ENCODE measurements around the gene FAM227B.
A peak's percentile ranks its signal among the peaks of the same experiment; 100 is the strongest.

The FAM227B gene

GRCh38 chr15:49458145-49458544 is 162.5 kb downstream of the FAM227B start:
- Mint-ChIP-seq H3K27ac (no peak overlapping the region), H3K4me3 (no peak overlapping the region), H3K9me3 (no peaks in the 10 kb centered on the region), H3K27me3 (peaks cover 23% of the 10 kb centered on the region), H3K4me1 (no peaks in the 10 kb centered on the region), H3K36me3 (no peaks in the 10 kb centered on the region)
- ATAC-seq = no peak

- peaks cover 23% of the 10 kb centered on the region for H3K27me3 Mint-ChIP-seq
- H3K4me3 Mint-ChIP-seq = no peak overlapping the region
- H3K27ac Mint-ChIP-seq = no peak overlapping the region
- ATAC-seq = no peak
- H3K4me1 Mint-ChIP-seq = no peaks in the 10 kb centered on the region
- no peaks in the 10 kb centered on the region for H3K36me3 Mint-ChIP-seq
- no peaks in the 10 kb centered on the region for H3K9me3 Mint-ChIP-seq
Measured at GRCh38 chr15:49456166-49456565, 164.5 kb downstream of the FAM227B start.

- H3K9me3 Mint-ChIP-seq = no peaks in the 10 kb centered on the region
- H3K4me3 Mint-ChIP-seq = no peak overlapping the region
- no peaks in the 10 kb centered on the region for H3K36me3 Mint-ChIP-seq
- no peaks in the 10 kb centered on the region for H3K4me1 Mint-ChIP-seq
- no peak for ATAC-seq
- H3K27ac Mint-ChIP-seq = no peak overlapping the region
- peaks cover 23% of the 10 kb centered on the region for H3K27me3 Mint-ChIP-seq
Measured at GRCh38 chr15:49452595-49452994, 168.0 kb downstream of the FAM227B start.

GRCh38 chr15:49441816-49442215 is 178.8 kb downstream of the FAM227B start:
- Mint-ChIP-seq H3K27ac (no peak overlapping the region), H3K27me3 (no peaks in the 10 kb centered on the region), H3K36me3 (no peaks in the 10 kb centered on the region), H3K4me3 (no peak overlapping the region), H3K4me1 (peaks cover 16% of the 10 kb centered on the region), H3K9me3 (no peaks in the 10 kb centered on the region)
- no peak for ATAC-seq

- Mint-ChIP-seq H3K9me3 (no peaks in the 10 kb centered on the region), H3K27me3 (no peaks in the 10 kb centered on the region), H3K27ac (no peak overlapping the region), H3K4me3 (no peak overlapping the region), H3K36me3 (no peaks in the 10 kb centered on the region), H3K4me1 (peaks cover 16% of the 10 kb centered on the region)
- no peak for ATAC-seq
Measured at GRCh38 chr15:49441356-49441755, 179.3 kb downstream of the FAM227B start.

- peaks cover 16% of the 10 kb centered on the region for H3K4me1 Mint-ChIP-seq
- no peaks in the 10 kb centered on the region for H3K27me3 Mint-ChIP-seq
- no peaks in the 10 kb centered on the region for H3K36me3 Mint-ChIP-seq
- no peak overlapping the region for H3K4me3 Mint-ChIP-seq
- H3K9me3 Mint-ChIP-seq = no peaks in the 10 kb centered on the region
- ATAC-seq = no peak
- H3K27ac Mint-ChIP-seq = no peak overlapping the region
Measured at GRCh38 chr15:49439678-49440395, 180.8 kb downstream of the FAM227B start.

- ATAC-seq = peak; percentile 66
Measured at GRCh38 chr15:49438962-49439631, 181.5 kb downstream of the FAM227B start.

GRCh38 chr15:49436751-49437150 is 183.9 kb downstream of the FAM227B start:
- Mint-ChIP-seq H3K9me3 (no peaks in the 10 kb centered on the region), H3K4me1 (peaks cover 16% of the 10 kb centered on the region), H3K27ac (no peak overlapping the region), H3K27me3 (no peaks in the 10 kb centered on the region), H3K36me3 (no peaks in the 10 kb centered on the region), H3K4me3 (no peak overlapping the region)
- no peak for ATAC-seq

More at GRCh38 chr15:49438962-49439631, 181.5 kb downstream of the FAM227B start:
- H3K9me3 Mint-ChIP-seq = no peaks in the 10 kb centered on the region
- peaks cover 16% of the 10 kb centered on the region for H3K4me1 Mint-ChIP-seq
- H3K27ac Mint-ChIP-seq = peak overlapping the region; percentile 44
- no peak overlapping the region for H3K4me3 Mint-ChIP-seq
- H3K36me3 Mint-ChIP-seq = no peaks in the 10 kb centered on the region
- H3K27me3 Mint-ChIP-seq = no peaks in the 10 kb centered on the region

- no peak for ATAC-seq
- Mint-ChIP-seq H3K4me3 (no peak overlapping the region), H3K36me3 (no peaks in the 10 kb centered on the region), H3K9me3 (no peaks in the 10 kb centered on the region), H3K27ac (no peak overlapping the region), H3K4me1 (peaks cover 16% of the 10 kb centered on the region), H3K27me3 (no peaks in the 10 kb centered on the region)
Measured at GRCh38 chr15:49435174-49435573, 185.4 kb downstream of the FAM227B start.

GRCh38 chr15:49430046-49430445 is 190.6 kb downstream of the FAM227B start:
- Mint-ChIP-seq H3K36me3 (no peaks in the 10 kb centered on the region), H3K4me1 (no peaks in the 10 kb centered on the region), H3K9me3 (no peaks in the 10 kb centered on the region), H3K27ac (no peak overlapping the region), H3K27me3 (no peaks in the 10 kb centered on the region), H3K4me3 (no peak overlapping the region)
- peak; percentile 34 for ATAC-seq

- Mint-ChIP-seq H3K4me3 (no peak overlapping the region), H3K4me1 (no peaks in the 10 kb centered on the region), H3K36me3 (no peaks in the 10 kb centered on the region), H3K27ac (no peak overlapping the region), H3K27me3 (no peaks in the 10 kb centered on the region), H3K9me3 (no peaks in the 10 kb centered on the region)
- ATAC-seq = no peak
Measured at GRCh38 chr15:49428409-49429095, 192.1 kb downstream of the FAM227B start.

- H3K27ac Mint-ChIP-seq = no peak overlapping the region
- H3K4me3 Mint-ChIP-seq = no peak overlapping the region
- H3K27me3 Mint-ChIP-seq = no peaks in the 10 kb centered on the region
- no peaks in the 10 kb centered on the region for H3K9me3 Mint-ChIP-seq
- no peaks in the 10 kb centered on the region for H3K4me1 Mint-ChIP-seq
- ATAC-seq = no peak
- H3K36me3 Mint-ChIP-seq = no peaks in the 10 kb centered on the region
Measured at GRCh38 chr15:49427372-49427771, 193.2 kb downstream of the FAM227B start.

- H3K4me1 Mint-ChIP-seq = peaks cover 7% of the 10 kb centered on the region
- no peak for ATAC-seq
- no peaks in the 10 kb centered on the region for H3K27me3 Mint-ChIP-seq
- no peaks in the 10 kb centered on the region for H3K9me3 Mint-ChIP-seq
- H3K4me3 Mint-ChIP-seq = no peak overlapping the region
- H3K27ac Mint-ChIP-seq = no peak overlapping the region
- no peaks in the 10 kb centered on the region for H3K36me3 Mint-ChIP-seq
Measured at GRCh38 chr15:49424954-49425353, 195.7 kb downstream of the FAM227B start.

- H3K36me3 Mint-ChIP-seq = no peaks in the 10 kb centered on the region
- H3K4me1 Mint-ChIP-seq = peaks cover 7% of the 10 kb centered on the region
- no peak overlapping the region for H3K4me3 Mint-ChIP-seq
- no peaks in the 10 kb centered on the region for H3K9me3 Mint-ChIP-seq
- H3K27ac Mint-ChIP-seq = no peak overlapping the region
- no peaks in the 10 kb centered on the region for H3K27me3 Mint-ChIP-seq
- no peak for ATAC-seq
Measured at GRCh38 chr15:49423901-49424550, 196.6 kb downstream of the FAM227B start.

GRCh38 chr15:49423021-49423420 is 197.6 kb downstream of the FAM227B start, which contains the start of gene FGF7:
Gene FGF7, plus strand, starts transcription at chr15:49423242. Its CDS starts 1,056 bp downstream, at chr15:49424298.
- no peak for ATAC-seq
- Mint-ChIP-seq H3K9me3 (no peaks in the 10 kb centered on the region), H3K27ac (no peak within 1 kb of the TSS), H3K4me1 (peaks cover 7% of the 10 kb centered on the region), H3K4me3 (peak within 1 kb of the TSS; percentile 58), H3K27me3 (no peaks in the 10 kb centered on the region), H3K36me3 (no peaks in the 10 kb centered on the region)

All from stimulated activated memory B cell treated with anti-CD40 and anti-IgM and Interleukin-4, amounts not matched to agents 10 μg/mL and 1 μg/mL and 100 μg/mL, for 72 hours (primary cell).